Activated naive CD4-positive, alpha-beta T cell (primary cell): ENCODE results near the gene ZFYVE27.

Source experiments
- DNase-seq, 4 experiments: peaks; one replicate each; lab custom pipeline; 2025; lab: John Stamatoyannopoulos, UW

Gene ZFYVE27

GRCh38 chr10:97715259-97715874 is 21.6 kb upstream of the ZFYVE27 start:
- no peak for DNase-seq

- DNase-seq, result no peak
Observed at GRCh38 chr10:97717627-97718026, 19.3 kb upstream of the ZFYVE27 start.

- no peak for DNase-seq
Observed at GRCh38 chr10:97718178-97718577, 18.8 kb upstream of the ZFYVE27 start.

- no peak for DNase-seq
Observed at GRCh38 chr10:97718659-97719142, 18.2 kb upstream of the ZFYVE27 start.

GRCh38 chr10:97719602-97720001 is 17.3 kb upstream of the ZFYVE27 start:
- no peak for DNase-seq

GRCh38 chr10:97721871-97722780 is 14.8 kb upstream of the ZFYVE27 start:
- DNase-seq, result no peak

GRCh38 chr10:97723001-97723400 is 13.9 kb upstream of the ZFYVE27 start:
- DNase-seq, result no peak

GRCh38 chr10:97724341-97724941 is 12.5 kb upstream of the ZFYVE27 start:
- DNase-seq, result no peak

- no peak for DNase-seq
Observed at GRCh38 chr10:97726636-97727178, 10.2 kb upstream of the ZFYVE27 start.

- no peak for DNase-seq
Observed at GRCh38 chr10:97729014-97729413, 7.9 kb upstream of the ZFYVE27 start.

GRCh38 chr10:97731346-97732051 is 5.4 kb upstream of the ZFYVE27 start:
- peak in 2 of 4 experiments; percentile 13 to 20 for DNase-seq

GRCh38 chr10:97732052-97732359 is 4.9 kb upstream of the ZFYVE27 start:
- no peak for DNase-seq

GRCh38 chr10:97733256-97733655 is 3.7 kb upstream of the ZFYVE27 start:
- DNase-seq, result no peak

- DNase-seq, result no peak
Observed at GRCh38 chr10:97734021-97734420, 2.9 kb upstream of the ZFYVE27 start.

- DNase-seq, result peak in 1 of 4 experiments; percentile 38
Observed at GRCh38 chr10:97736403-97736901, 476 bp upstream of the ZFYVE27 start.

- DNase-seq, result no peak
Observed at GRCh38 chr10:97737770-97738265, 890 bp downstream of the ZFYVE27 start.

- no peak for DNase-seq
Observed at GRCh38 chr10:97738616-97739015, 1.7 kb downstream of the ZFYVE27 start.

GRCh38 chr10:97740613-97741012 is 3.7 kb downstream of the ZFYVE27 start:
- DNase-seq, result no peak

- DNase-seq, result no peak
Observed at GRCh38 chr10:97743169-97743943, 6.4 kb downstream of the ZFYVE27 start.

- DNase-seq, result no peak
Observed at GRCh38 chr10:97744405-97745035, 7.6 kb downstream of the ZFYVE27 start.
